Activated naive CD4-positive, alpha-beta T cell treated with anti-CD3 and anti-CD28 coated beads, Interleukin-2, amount 50 U/mL, for 16 hours (primary cell): ENCODE data around the gene HOMER3.

Experiments used
- DNase-seq: peaks from one replicate; pipeline ENCODE4 v3.0.0-alpha.2; 2020

HOMER3 gene

DNA sequence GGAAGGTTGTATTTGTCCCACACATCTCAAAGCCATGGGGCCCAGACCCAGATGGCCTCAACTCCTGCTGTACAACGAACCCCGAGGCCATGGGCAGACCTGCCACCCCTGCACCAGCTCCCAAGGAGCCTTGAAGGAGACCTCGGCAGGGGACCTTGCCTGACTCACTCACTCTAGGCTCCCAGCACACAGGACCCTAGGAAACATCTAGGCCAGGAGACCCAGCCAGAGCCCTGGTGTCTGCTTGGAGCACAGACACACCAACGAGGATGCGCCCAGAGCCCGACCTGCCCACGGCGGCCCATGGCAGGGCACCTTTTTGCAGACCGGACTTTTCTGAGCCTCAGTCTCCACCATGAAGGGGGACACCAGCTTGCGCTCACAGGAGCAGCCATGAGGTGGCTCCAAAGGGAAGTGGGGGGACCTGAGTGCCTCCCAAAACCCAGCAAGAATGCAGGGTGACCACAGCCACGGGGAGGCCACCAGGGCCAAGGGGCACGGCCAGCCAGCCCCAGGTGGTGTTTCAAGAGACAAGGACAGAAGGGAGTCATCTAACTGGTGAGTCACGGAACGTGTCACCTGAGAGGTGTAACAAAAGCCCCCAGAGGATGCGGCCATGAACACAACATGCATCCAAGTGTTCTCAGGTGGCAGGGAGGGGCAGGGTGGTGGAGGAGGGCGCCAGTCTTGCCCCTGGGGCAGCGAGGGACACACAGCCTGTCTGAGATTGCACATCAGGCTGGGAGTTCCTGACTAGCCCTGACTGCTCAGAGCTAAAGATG, 40.1 kb downstream of the HOMER3 start:
- no peak for DNase-seq

- DNase-seq, result no peak
Observed at GRCh38 chr19:18899624-18900560, 41.1 kb downstream of the HOMER3 start.

DNA sequence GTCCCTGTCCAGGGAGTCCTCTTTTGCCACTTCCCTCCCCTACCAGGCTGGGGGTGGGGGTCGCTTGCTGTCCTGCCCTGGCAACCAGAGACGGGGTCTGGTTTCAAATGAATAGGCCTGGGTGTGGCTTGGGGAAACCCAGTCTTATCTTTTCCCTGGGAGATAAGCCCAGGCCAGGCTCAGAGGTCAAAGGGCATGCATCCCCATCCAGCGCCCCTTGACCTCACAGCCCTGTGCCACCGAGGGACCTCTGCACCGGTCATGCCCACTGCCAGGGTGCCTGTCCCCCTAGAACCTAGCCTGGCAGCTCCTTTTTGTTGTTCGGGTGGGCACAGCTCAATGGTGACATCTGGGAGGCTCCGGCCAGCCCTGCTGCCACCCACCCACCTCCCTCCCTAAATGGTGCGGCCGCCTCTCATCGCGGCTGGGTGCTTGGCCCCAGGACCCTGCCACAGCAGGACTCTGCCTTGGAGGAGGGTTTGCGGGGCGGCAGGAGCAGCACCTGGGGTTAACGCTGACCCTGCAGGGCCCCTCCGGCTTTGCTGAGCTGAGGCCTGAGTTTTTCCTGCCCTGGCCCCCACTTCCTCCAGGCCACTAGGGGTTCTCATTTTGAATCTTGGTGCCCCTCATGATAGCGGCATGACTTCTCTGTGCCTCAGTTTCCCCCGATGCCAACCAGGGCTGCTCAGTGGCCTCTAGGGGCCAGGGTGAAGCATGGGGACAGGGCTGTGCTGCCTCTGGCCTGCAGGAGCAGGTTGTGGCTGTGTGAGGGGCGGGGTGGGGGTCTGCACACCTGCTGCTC, 42.2 kb downstream of the HOMER3 start:
- no peak for DNase-seq

GRCh38 chr19:18898081-18898606, 42.9 kb downstream of the HOMER3 start:
- DNase-seq, result no peak

- DNase-seq, result no peak
Observed at GRCh38 chr19:18897094-18898029, 43.7 kb downstream of the HOMER3 start.

DNA sequence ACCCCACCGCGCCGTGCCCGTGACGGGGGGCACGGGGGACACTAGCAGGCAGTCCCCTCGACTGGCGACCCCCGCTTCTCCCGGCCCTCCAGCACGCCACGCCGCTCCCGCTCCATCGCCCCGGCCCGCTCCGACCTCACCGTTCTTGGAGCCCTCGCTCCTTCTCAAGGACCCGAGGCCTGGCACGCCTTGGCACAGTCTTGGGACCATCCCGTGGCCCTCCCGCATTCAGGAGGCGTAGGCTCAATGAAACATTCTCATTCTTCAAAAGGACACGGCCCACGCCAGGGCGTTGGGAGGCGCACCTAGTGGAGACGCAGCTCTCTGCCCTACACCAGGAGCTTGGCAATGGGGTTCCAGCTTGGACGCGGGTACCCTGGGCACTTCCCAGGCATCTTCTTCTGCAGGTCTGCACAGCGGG, 44.6 kb downstream of the HOMER3 start:
- no peak for DNase-seq

GRCh38 chr19:18895824-18896341, 45.1 kb downstream of the HOMER3 start, which contains the start of gene CERS1:
Gene CERS1 (minus strand): TSS chr19:18896158. CDS start chr19:18896072, 86 bp downstream.
- no peak for DNase-seq

- no peak for DNase-seq
Observed at GRCh38 chr19:18895038-18895823, 45.8 kb downstream of the HOMER3 start.

DNA sequence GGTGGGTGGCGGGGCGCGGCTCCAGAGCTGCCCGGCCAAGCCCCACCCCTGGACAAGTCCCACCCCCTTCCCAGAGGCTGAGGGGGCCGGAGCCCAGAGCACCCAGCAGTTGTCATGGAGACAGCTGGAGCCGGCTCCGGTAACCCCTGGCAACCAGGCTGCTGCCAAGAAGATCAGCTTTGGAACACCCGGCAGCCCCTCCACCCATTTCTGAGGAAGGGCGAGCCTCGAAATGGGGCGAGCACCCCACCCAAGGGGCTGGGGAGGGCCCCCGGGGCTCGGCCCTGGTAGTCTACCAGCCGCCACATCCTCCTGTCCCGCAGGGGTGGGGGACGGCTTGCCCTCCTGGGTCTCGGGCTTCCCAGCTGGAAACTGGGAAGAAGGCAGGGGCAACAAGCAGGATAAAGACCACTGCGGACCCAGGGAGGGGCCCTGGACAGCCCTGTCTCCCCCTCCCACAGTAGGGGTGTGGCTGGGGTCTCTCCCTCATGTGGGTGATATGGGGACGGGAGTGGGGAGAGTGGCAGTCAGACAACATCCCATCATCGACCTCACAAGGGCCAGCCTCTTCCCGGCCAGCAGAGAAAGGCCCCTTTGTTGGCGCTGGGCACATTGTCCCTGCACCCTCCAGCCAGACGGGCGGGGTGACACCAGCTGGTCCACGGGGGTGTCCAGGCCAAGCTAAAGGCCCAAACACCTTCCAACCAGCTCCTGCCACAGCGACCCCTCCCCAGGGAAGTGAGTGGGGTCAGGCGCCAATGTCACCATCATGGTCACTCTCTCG, 46.6 kb downstream of the HOMER3 start:
- no peak for DNase-seq

DNA sequence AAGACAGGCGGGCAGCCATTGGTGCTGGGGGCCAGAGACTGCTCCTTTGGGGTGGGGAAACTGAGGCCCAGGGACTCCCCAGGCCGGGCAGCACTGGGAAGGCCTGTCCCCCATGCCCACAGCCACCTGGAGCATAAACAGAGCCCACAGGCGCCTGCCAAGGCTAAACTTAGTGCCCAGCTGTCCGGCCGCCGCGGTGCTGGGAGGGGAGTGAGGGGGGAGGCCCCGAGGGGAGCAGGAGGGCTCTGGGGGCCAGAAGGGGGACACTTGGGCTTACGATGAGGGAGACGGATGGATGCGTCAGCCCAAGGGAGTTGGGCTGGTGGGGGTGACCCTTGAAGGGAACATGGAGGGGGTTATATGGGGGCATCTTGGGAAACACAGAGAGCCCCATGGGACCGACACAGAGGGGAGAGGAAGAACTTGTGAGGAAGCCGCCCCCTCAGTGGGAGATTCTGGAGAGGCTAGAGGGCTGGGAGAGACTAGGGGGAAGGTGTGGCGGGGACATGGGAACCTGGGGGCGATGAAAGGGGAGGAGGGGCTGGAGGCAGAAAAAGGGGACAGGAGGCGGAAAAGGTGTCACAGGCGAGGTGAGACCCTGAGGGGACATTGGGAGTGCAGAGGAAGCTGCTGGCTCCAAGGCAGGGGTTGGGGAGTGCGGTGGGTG, 47.3 kb downstream of the HOMER3 start:
- DNase-seq, result no peak

- DNase-seq, result no peak
Observed at GRCh38 chr19:18889949-18890745, 50.9 kb downstream of the HOMER3 start.

- no peak for DNase-seq
Observed at GRCh38 chr19:18886972-18887371, 54.0 kb downstream of the HOMER3 start.

DNA sequence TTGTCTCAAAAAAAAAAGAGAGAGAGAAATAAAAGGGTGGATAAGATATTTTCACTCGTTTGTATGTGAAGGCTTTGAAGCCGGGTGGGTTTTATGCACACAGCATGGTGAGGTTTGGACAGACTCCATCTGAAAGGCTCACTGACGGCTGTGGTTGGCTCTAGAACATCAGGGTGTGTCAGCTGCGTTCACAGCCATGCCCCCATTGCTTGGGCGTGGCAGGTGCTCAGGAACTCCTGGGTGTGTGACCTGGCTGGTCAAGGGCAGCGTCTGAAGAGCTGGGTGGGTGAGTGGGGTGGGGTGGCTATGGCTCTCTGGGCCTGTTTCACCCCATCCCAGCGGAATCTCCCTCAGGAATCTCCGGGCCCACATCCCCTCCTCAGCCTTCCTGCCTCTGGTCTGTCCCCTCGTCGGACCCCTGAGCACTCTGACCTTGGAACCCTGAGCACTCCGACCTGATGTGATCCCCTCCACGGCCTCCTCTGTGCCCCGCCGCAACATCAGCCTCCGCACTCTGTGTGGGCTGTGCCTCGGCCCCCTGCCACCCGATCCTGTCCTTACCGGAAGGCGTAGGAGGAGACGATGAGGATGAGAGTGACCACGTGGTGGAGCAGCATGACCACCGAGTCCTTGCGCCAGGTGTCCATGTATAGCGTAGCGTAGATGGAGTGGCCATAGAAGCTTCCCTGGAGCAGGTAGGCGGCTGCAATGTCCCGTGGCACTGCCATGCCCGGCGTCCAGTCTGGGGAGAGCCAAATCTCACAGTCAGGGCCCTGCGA, 57.3 kb downstream of the HOMER3 start:
- DNase-seq, result no peak

- no peak for DNase-seq
Observed at GRCh38 chr19:18881491-18881890, 59.5 kb downstream of the HOMER3 start.

GRCh38 chr19:18879579-18880373, 61.2 kb downstream of the HOMER3 start:
- DNase-seq, result no peak
